GM21576 (cell line): Measurements from ENCODE around the gene GALNT17.
"Not testable (repeated sequence)": the region's sequence is repeated elsewhere in the genome, so short reads cannot be mapped to it uniquely, and the experiment has no call there.

Experiments used
- ATAC-seq: cut with Tn5 transposase; IDR thresholded peaks from one replicate; pipeline ENCODE4 v1.9.1; 2021; ENCODE audit warnings: mild to moderate bottlenecking, moderate library complexity; ENCODE audit not compliant: unreplicated experiment

Gene GALNT17

DNA sequence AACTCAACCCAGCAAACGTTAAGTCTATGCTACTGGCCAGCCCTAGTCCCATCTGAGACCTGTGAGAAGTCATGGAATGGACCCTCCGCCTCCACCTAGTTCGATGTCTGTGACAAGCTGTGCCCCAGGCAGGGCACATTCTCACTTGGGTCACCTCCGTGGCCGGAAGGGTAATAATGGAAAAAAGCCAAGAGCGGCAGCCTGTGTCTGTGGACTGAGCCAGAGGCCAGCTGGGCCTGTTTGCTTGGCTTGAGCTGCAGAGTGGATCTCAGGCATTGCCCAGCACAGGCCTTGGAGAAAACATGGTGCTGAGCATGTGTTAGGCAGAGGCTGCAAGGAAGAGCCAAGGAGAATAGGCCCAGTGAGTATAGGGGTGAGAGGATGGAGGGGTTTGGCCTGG is 97.8 kb downstream of the GALNT17 start:
- no peak for ATAC-seq

DNA sequence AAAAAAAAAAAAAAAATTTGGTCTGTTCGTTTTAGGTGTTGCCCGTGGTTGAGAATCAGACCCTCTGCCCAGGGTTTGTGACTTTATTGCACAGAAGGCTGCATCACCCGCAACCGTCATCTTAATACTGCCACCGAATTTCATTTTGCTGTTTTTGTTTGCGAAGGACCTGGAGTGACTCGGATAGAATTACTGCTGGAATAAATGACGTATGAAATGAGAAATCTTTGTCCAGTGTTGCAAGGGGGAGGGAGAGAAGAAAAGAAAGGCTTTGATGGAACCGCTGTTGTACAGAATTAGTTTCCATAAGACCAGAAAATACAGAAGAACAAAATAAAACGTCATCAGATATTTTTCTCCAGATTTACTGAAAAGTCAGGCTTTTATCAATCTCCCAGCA is 103.3 kb downstream of the GALNT17 start:
- no peak for ATAC-seq

GRCh38 chr7:71236230-71237105 is 104.5 kb downstream of the GALNT17 start:
- ATAC-seq = no peak

DNA sequence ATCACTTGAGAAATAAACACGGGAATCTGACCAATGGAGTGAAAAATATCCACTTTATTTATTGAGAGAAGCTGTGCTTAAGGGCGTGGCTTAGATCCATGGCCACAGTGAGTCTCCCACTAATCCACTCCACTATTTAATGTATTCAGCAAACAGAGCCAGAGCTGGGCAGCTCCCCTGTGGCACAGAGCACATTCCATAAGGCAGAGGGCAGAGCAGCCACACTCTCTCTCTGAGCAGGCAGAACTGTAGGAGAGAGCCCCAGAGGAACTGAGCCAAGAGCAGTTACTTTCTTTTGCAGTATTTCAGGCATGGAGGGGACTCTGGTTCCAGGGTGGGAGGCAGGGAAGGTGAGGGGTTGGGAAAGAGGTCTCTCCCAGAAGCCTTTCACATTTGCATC is 106.0 kb downstream of the GALNT17 start:
- ATAC-seq = no peak

DNA sequence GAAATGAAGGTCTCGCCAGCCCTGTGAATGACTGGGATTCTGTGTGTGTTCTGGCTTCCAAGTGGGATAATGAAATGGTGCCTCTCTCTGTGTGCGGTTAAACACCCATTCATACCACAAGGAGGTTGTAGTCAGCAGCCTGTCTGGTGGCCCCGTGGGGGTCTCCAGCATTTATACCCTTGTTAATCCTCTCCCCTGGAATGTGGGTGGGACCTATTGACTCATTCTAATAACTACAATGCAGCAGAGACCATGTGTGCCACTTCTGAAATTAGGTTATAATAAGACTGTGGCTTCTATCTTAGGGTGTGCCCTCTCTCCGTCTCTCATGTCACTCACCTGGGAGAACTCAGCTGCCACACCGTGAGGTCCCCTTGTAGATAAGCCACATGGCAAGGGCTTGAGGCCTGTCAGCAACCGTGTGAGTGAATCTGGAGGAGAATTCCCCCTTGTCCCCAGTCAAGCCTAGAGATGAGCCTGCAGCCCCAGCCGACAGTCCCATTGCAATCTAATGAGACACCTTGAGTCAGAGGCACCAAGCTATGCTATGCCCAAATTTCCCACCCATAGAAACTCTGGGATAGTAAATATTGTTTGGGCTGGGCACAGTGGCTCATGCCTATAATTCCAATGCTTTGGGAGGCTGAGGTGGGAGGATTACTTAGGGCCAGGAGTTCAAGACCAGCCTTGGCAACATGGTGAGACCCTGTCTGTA is 106.8 kb downstream of the GALNT17 start:
- no peak for ATAC-seq

GRCh38 chr7:71239586-71240268 is 107.8 kb downstream of the GALNT17 start:
- ATAC-seq = no peak

DNA sequence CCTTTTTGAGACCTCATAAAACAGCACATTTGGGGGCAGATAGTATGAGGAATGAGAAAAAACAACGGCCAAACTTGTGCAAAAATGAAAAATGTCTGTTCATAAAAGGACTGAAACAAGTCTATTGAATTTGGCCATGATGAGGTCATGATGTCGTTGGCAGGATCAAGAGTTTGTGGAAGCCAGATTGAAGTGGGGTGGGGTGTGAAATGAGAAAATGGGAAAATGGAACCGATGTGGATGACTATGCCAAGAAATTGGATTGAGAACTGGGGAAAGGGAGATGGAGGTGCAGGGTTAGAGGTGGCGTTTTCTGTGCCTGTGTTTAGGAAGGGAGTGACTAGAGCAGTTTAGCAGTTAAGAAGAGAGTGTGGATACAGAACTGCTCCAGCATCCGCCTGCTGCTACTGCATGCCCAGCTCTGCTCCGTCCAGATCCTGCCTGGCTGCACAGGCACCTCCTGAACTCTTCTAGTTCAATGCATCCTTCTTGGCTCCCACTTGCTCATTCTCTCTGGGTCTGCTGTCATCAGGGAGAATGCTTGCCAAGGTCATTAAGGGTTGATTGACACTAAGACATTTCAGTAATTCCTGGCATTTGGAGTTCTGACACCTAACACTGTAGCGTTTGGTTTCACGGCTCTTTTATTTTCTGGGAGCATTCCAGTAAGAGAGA is 111.9 kb downstream of the GALNT17 start:
- no peak for ATAC-seq

DNA sequence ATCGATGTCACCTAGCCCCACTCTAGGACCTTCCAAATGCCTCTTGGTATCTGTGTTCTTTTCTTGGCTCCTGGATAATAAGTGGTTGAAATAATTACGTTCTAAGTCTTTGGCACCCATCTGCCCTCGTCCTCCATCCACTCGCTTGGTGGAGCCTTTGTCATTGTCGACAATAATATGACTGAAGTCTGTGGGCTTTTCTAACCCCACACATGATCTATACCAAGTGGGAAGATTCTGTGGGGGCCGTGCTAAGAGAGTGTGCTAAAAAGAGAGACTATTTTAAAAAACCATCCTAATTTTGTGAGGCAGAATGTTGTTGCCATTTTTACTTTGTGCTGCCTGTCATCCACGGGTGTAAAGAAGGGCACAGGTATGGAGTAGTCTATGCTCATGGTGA is 113.1 kb downstream of the GALNT17 start:
- no peak for ATAC-seq

GRCh38 chr7:71251706-71252105 is 119.8 kb downstream of the GALNT17 start:
- no peak for ATAC-seq

- ATAC-seq = no peak
These were observed 122.8 kb downstream of the GALNT17 start for GRCh38 chr7:71254751-71255150.

DNA sequence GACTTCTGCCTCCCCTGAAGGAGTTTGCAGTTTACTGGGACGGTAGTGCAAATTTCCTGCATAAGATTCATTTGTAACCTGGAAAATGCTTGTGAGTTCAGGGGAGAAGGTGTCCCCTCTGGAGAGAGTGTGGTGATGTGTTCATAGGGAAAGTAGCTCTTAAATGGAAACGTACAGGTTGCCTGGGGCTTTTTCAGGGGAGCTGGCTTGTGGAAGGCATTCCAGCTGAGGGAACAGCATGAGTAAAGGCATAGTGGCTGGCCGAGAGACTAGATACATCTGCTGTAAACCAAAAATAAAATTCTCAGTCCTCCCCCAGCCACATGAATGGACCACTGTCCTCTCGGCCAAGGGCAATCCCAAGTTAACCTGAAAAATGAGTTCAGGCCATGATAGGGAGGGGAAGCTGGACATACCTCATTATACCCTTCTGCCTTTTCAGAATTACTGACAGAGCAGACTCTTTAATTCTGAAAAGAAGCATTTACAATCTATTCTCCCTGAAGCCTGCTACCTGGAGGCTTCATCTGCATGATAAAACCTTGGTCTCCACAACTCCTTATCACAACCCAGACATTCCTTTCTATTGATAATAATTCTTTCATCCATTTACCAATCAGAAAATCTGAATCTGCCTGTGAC is 123.7 kb downstream of the GALNT17 start:
- ATAC-seq = no peak

DNA sequence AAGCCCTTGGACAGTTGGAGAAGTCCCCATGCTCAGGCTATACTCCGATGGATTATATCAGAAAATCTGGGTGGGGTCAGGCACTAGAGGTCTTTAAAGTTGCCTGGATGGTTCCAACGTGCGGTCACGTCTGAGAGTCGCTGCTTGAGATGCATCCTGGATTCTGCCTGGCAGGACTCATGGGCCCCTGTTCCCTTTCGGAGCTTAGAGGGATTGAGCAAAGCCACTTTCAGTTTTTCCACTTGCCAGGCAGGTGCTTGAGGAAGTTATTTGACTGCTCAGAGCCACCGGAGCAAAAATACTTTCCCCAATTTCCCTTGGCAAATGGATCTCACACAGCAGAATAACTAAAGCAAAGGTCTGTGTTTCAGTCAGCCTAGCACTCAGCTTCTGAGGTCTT is 129.1 kb downstream of the GALNT17 start:
- no peak for ATAC-seq

GRCh38 chr7:71262834-71263233 is 130.9 kb downstream of the GALNT17 start:
- not testable (repeated sequence) for ATAC-seq

DNA sequence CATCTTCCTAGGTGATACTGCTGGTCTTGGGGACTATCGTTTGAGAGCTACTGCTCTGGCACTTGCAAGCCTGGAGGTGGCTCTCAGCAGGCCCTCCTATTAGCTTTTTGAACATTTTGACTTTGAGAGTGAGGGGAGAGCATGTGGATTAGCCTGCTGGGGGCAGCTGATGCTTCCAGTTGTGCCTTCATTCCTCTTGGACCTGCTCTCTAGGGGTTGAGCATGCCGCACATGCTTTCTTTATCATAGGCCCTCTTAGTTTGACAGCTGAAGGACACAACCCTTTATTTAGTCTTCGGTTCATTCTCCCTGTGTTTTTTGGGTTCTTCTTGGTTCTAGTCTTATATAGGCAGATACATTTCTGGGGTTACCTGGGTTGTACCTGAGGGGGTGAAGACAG is 132.1 kb downstream of the GALNT17 start:
- no peak for ATAC-seq

DNA sequence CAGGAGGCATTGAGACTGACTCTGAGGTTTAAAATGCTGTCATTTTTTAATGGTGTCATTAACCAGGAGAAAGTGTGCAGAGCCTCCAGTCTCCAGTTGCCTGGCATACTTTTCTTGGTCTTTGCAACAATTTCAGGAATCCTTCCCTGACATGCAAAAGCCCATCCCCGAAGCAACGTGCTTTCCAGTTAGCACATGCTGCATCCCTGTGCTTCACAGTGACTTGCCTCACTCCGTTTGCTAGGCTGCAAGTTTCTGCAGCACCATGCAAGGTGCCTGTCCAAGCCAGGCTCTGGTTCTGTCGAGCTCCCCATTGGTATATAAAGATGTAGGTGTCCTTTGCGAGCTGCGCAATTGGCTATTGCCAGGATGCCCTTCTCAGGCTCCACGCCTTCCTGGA is 135.0 kb downstream of the GALNT17 start:
- no peak for ATAC-seq

DNA sequence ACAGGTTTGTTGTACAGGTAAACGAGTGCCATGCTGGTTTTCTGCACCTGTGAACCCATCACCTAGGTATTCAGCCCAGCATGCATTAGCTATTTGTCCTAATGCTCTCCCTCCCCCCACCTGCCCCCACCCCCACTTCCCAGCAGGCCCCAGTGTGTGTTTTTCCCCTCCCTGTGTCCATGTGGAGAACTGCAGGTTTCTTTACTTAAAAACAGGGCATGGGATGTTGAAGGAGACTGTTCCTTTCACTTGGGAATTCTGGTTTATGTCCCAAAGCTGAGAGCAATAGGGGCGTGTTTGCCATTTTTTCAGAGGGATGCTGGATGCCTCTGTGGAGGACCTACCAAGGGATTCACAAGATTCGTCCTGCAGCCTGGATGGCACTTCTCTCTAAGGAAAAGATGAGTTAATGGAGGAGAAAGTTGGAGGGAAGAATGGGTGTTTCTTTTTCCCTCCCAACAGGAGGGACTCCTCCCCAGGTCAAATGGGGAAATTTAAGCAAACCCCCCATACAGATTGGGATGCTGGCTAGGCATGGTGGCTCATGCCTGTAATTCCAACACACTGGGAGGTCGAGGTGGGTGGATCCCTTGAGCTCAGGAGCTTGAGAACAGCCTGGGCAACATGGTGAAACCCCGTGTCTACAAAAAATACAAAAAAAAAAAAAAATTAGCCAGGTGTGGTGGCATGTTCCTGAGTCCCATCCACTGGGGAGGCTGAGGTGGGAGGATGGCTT is 136.0 kb downstream of the GALNT17 start:
- no peak for ATAC-seq

GRCh38 chr7:71270558-71270957 is 138.6 kb downstream of the GALNT17 start:
- no peak for ATAC-seq

GRCh38 chr7:71271203-71271602 is 139.3 kb downstream of the GALNT17 start:
- ATAC-seq = no peak

DNA sequence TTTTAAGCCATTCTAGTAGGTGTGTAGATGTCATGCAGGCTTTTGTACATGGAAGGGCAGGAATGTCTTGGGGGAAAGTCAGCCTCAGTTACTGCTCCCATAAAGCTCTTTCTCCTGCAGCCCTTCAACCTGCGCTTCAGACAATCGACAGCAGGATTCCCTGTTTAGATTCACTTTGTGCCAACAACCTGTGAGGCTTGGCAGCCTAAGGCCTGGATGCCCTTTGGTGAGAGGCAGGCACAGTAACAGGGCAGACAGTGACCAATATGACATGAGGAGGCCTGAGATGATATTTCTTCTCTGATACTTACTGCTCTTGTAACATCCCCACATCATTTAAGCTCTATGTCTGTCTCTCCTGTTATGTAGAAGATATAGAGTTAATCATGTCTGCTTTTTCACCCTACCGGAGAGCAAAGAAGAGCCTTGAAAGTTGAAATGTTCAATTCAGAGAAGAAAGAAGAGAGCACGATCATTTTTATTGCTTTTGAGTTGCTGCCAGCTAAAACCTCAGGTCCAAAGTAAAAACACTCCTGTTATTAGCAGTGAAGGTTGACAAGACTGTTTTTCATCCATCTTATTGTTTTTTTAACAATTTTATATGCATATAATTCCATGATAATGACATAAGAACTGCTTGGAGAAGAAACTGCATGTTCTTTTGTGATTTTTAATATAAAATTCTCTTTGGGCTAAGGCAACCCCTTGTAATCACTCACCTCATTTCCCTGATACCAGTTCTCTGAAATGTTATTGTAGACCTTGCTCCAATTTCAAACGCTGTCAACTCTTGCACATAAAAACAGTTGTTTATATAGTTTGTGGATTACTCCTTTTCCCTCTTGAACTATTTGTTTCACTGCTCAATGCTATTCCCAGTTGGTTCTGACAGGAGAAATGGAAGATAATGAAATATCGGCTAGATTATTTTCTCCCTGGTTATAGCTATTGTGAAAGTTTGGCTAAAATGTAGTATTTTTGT is 140.9 kb downstream of the GALNT17 start:
- no peak for ATAC-seq
